Measurements from ENCODE around the gene CDH22. TPM values are rescaled to one million over a fixed set of nuclear protein-coding genes. Genes with fewer than 3 reads are reported as not detected.

Gene CDH22
- total RNA-seq, 1 experiment from 2014 or later = not detected

DNA sequence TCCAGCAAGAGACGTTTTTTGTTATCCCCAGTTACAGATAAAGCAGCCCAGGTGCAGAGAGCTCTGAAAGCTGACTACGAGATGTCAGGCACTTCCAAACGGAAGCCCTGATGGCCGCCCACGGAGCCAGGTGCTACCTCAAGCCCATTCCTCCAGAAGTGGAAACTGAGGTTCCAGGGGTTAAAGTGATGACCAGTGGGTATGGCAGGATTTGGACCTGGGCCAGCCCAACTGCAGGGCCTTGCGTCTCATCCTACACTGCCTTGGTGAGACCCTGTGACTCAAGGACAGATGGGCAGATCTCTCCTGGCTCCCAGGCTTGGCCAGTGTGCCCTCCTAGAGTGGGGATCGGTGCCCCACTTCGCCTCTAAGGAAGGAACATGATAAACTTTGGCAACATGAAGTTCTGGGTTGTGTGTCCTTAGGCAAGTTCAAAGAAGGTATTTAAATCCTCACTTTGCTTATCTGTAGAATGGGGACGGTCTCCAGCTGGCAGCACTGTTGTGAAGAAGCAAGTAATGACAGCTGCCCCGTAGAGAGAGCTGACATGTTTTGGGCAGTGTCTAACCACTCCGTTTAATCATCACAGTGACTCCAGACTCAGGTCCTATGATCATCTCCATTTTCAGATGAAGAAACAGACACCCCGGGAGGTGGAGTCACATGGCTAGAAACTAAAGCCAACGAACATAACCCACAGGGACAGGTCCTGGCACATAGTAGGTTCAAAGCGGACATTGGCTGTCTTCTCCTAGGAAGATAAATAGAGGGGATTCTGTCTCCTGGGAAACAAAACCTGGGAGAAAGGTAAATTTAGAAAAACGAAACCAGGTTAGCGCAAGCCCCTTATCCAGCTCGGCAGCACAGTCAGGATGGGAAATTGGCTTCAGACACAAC is 34.4 kb upstream of the CDH22 start:
- H3K27me3 Mint-ChIP-seq (ENCODE audit: insufficient read depth, unreplicated experiment) = peaks cover 45% of the 10 kb centered on the region
- peaks cover 6% of the 10 kb centered on the region for H3K36me3 Mint-ChIP-seq (ENCODE audit: insufficient read depth, unreplicated experiment)
- no peak overlapping the region for H3K4me3 Mint-ChIP-seq (ENCODE audit: unreplicated experiment)
- DNase-seq (ENCODE audit: unreplicated experiment) = no peak
- TF ChIP-seq, protein P1, sequence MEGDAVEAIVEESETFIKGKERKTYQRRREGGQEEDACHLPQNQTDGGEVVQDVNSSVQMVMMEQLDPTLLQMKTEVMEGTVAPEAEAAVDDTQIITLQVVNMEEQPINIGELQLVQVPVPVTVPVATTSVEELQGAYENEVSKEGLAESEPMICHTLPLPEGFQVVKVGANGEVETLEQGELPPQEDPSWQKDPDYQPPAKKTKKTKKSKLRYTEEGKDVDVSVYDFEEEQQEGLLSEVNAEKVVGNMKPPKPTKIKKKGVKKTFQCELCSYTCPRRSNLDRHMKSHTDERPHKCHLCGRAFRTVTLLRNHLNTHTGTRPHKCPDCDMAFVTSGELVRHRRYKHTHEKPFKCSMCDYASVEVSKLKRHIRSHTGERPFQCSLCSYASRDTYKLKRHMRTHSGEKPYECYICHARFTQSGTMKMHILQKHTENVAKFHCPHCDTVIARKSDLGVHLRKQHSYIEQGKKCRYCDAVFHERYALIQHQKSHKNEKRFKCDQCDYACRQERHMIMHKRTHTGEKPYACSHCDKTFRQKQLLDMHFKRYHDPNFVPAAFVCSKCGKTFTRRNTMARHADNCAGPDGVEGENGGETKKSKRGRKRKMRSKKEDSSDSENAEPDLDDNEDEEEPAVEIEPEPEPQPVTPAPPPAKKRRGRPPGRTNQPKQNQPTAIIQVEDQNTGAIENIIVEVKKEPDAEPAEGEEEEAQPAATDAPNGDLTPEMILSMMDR (IDR thresholded peaks at IDR 0.05; ENCODE audit: unreplicated experiment) = no peak
- H3K9me3 Mint-ChIP-seq (ENCODE audit: unreplicated experiment) = no peaks in the 10 kb centered on the region
- no TSS peak for BruUV-seq (replicated peaks)
- ChIA-PET CTCF (interaction anchor here (0.6 to 1.2 kb wide), 5 partner anchors 191 to 329 kb away, joined by 3 to 7 read pairs (median 3); no protein-coding TSS in a partner anchor), POLR2A (interaction anchor here (1.3 to 1.9 kb wide), 2 partner anchors 10 to 22 kb away, joined by 4 to 7 read pairs; no protein-coding TSS in a partner anchor)
- H3K27ac Mint-ChIP-seq (ENCODE audit: low read depth, unreplicated experiment) = no peak overlapping the region
- intact Hi-C loops (cut with micrococcal nuclease) = no loop called here
- H3K4me1 Mint-ChIP-seq (ENCODE audit: insufficient read depth, unreplicated experiment) = no peaks in the 10 kb centered on the region

DNA sequence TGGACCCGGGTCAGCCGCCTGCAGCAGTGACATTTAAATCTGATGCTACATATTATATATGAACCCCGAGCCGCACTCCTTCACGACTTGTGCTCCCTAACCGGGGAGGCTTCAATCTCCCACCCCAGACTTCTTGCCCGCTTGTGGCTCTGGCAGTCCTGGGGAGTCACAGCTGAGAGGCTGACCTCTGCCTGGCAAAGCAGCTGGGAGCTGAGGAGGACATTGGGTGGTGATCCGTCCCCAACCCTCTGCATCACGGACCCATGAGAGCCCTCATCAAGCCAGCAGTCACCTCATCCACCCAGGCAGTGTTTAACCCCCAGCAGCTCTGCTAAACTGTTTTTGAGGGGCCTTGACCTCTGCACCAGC is 33.7 kb upstream of the CDH22 start:
- intact Hi-C loops (cut with micrococcal nuclease) = no loop called here
- CTCF ChIA-PET = interaction anchor here (0.7 to 1.2 kb wide), 3 partner anchors 172 to 328 kb away, joined by 3 read pairs; no protein-coding TSS in a partner anchor

DNA sequence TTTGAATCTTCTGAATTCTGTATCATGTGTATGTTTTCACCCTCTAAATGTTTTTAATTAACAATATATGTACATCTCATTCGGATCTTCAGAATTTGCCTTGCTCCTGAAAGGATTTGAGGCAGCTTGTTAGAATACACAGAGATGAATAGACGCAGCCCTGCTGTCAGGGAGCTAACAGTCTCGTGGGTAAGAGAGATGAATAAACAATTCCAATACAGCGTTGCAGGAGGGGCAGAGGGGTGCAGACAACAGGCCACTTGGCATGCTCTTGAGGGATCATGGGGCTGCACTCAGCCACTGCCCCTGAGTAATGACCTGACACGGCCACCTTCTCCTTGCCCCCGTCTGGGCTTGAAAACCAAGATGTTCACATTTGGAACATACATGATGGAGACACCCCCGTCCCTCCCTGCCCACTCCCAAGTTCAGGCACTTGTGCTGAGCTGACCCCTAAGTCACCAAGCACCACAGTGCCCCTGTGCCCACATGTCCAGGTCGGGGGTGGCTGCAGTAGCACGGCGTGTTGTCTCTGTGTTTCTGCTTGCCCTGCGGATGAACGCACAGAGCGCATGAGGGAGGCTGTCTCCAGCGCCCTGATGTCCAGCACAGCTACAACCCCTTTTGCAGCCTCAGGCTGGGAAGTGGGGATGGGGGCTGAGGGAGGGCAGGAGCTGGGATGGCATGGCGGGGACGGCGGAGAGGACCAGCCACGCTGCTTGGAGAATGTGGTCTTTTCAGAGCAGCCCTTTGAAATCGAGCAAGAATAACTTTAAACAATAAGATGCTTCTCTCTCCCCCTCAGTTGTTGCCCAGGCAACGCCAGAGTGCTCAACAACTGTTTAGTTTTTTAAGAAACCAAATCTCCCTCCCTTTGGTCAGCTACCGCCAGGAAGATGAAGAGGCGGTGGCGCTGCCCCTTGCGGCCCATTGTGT is 33.0 kb upstream of the CDH22 start:
- Mint-ChIP-seq H3K9me3 (ENCODE audit: unreplicated experiment) (no peaks in the 10 kb centered on the region), H3K27me3 (ENCODE audit: insufficient read depth, unreplicated experiment) (peaks cover 52% of the 10 kb centered on the region), H3K4me3 (ENCODE audit: unreplicated experiment) (no peak overlapping the region)

More for the DNA sequence above, 33.7 kb upstream of the CDH22 start:
- Mint-ChIP-seq H3K4me1 (ENCODE audit: insufficient read depth, unreplicated experiment) (no peaks in the 10 kb centered on the region), H3K27ac (ENCODE audit: low read depth, unreplicated experiment) (no peak overlapping the region), H3K36me3 (ENCODE audit: insufficient read depth, unreplicated experiment) (peaks cover 6% of the 10 kb centered on the region), H3K9me3 (ENCODE audit: unreplicated experiment) (no peaks in the 10 kb centered on the region), H3K27me3 (ENCODE audit: insufficient read depth, unreplicated experiment) (peaks cover 46% of the 10 kb centered on the region), H3K4me3 (ENCODE audit: unreplicated experiment) (no peak overlapping the region)
- DNase-seq (ENCODE audit: unreplicated experiment) = no peak
- POLR2A ChIA-PET = interaction anchor here (1.3 to 1.9 kb wide), 2 partner anchors 9 to 23 kb away, joined by 4 to 7 read pairs; no protein-coding TSS in a partner anchor
- TF ChIP-seq, protein P1 (IDR thresholded peaks at IDR 0.05; ENCODE audit: unreplicated experiment) = no peak
- no TSS peak for BruUV-seq (replicated peaks)

More for the DNA sequence above, 33.0 kb upstream of the CDH22 start:
- H3K36me3 Mint-ChIP-seq (ENCODE audit: insufficient read depth, unreplicated experiment) = peaks cover 6% of the 10 kb centered on the region
- BruUV-seq (replicated peaks) = no TSS peak
- ChIA-PET POLR2A (interaction anchor here (1.3 to 1.9 kb wide), 2 partner anchors 8 to 23 kb away, joined by 4 to 7 read pairs; no protein-coding TSS in a partner anchor), CTCF (interaction anchor here (0.7 to 2.5 kb wide), 5 partner anchors 8 to 327 kb away, joined by 3 to 11 read pairs (median 3); no protein-coding TSS in a partner anchor)
- no peaks in the 10 kb centered on the region for H3K4me1 Mint-ChIP-seq (ENCODE audit: insufficient read depth, unreplicated experiment)
- H3K27ac Mint-ChIP-seq (ENCODE audit: low read depth, unreplicated experiment) = no peak overlapping the region
- TF ChIP-seq, protein P1 (IDR thresholded peaks at IDR 0.05; ENCODE audit: unreplicated experiment) = no peak
- intact Hi-C loops (cut with micrococcal nuclease) = no loop called here
- no peak for DNase-seq (ENCODE audit: unreplicated experiment)
